CD14-positive monocyte (primary cell): ENCODE measurements around the gene POLR2C. TPM values are rescaled to one million over a fixed set of nuclear protein-coding genes. Genes with fewer than 3 reads are reported as not detected.
"Not testable (repeated sequence)": the region's sequence is repeated elsewhere in the genome, so short reads cannot be mapped to it uniquely, and the experiment has no call there.

Experiments
- DNase-seq, 3 donors: peaks; one replicate each; pipeline ENCODE4 v3.0.0-alpha.2; 2011 to 2022
- H2AFZ ChIP-seq: 2 replicates; pipeline ENCODE4 v1.6.0; 2012; ENCODE audit warnings: mild to moderate bottlenecking, low read depth, low read length, inconsistent platforms; ENCODE audit not compliant: insufficient read depth, poor library complexity, severe bottlenecking
- H3K27ac ChIP-seq, 2 donors: 1 replicate in 1 of 2; 2 replicates in 1 of 2; pipeline ENCODE4 v1.5.1; 2012 to 2013; ENCODE audit warnings: low read length in 2 of 2, control low read depth in 1 of 2, inconsistent platforms in 1 of 2, low read depth in 1 of 2, mild to moderate bottlenecking in 1 of 2
- H3K27me3 ChIP-seq, 2 donors: one replicate each; pipeline versions ENCODE4 v1.6.0 to v1.6.1; 2011 to 2013; ENCODE audit warnings: low read length in 2 of 2; ENCODE audit not compliant: control insufficient read depth in 2 of 2, insufficient read depth in 2 of 2
- H3K36me3 ChIP-seq, 2 donors: replicated peaks in 1 of 2; 1 replicate in 1 of 2; 2 replicates in 1 of 2; pipeline versions ENCODE4 v1.5.1 to v1.6.1; 2012 to 2013; ENCODE audit warnings: low read length in 2 of 2, control low read depth in 1 of 2, inconsistent platforms in 1 of 2, mild to moderate bottlenecking in 1 of 2; ENCODE audit not compliant: insufficient read depth in 2 of 2, control insufficient read depth in 1 of 2
- H3K4me1 ChIP-seq, 2 donors: 1 replicate in 1 of 2; 2 replicates in 1 of 2; pipeline versions ENCODE4 v1.5.1 to v1.6.1; 2012 to 2013; ENCODE audit warnings: low read length in 2 of 2, control low read depth in 1 of 2, inconsistent platforms in 1 of 2, mild to moderate bottlenecking in 1 of 2, moderate library complexity in 1 of 2; ENCODE audit not compliant: insufficient read depth in 2 of 2, control insufficient read depth in 1 of 2
- H3K4me2 ChIP-seq: replicated peaks from 2 replicates; pipeline ENCODE3; 2012; ENCODE audit warnings: low read length, moderate library complexity, mild to moderate bottlenecking; ENCODE audit not compliant: poor library complexity, severe bottlenecking; ENCODE audit errors: extremely low read depth
- H3K4me3 ChIP-seq, 3 experiments: fragments of 200-600 bp in 1 of 3; sonication (generic) in 1 of 3; replicated peaks in 1 of 3; 1 replicate in 2 of 3; 2 replicates in 1 of 3; pipeline ENCODE4 v1.5.1; 2011 to 2013; ENCODE audit warnings: low read length in 3 of 3, mild to moderate bottlenecking in 3 of 3, control low read depth in 2 of 3, low read depth in 2 of 3, inconsistent platforms in 1 of 3, moderate library complexity in 1 of 3
- H3K79me2 ChIP-seq: 2 replicates; pipeline ENCODE4 v1.6.0; 2012; ENCODE audit warnings: mild to moderate bottlenecking, control low read depth, inconsistent platforms, low read length, moderate library complexity; ENCODE audit not compliant: insufficient read depth
- H3K9ac ChIP-seq: 2 replicates; pipeline ENCODE4 v1.6.0; 2017; ENCODE audit warnings: low read length, mild to moderate bottlenecking; ENCODE audit not compliant: insufficient read depth, poor library complexity, severe bottlenecking
- H3K9me3 ChIP-seq, 2 donors: replicated peaks in 1 of 2; 1 replicate in 1 of 2; 2 replicates in 1 of 2; pipeline versions ENCODE4 v1.5.1 to v1.6.1; 2012 to 2013; ENCODE audit warnings: low read length in 2 of 2, control low read depth in 1 of 2; ENCODE audit not compliant: control insufficient read depth in 1 of 2, insufficient read depth in 1 of 2
- H4K20me1 ChIP-seq: 2 replicates; pipeline ENCODE4 v1.6.0; 2012; ENCODE audit warnings: mild to moderate bottlenecking, low read length, control low read depth, moderate library complexity; ENCODE audit not compliant: insufficient read depth
- H3K27ac Mint-ChIP-seq, 7 donors: one replicate each; pipeline ENCODE4 v1.8.0; 2020; ENCODE audit warnings: mild to moderate bottlenecking in 7 of 7, mixed read lengths in 7 of 7, moderate library complexity in 6 of 7, inconsistent platforms in 2 of 7
- H3K27me3 Mint-ChIP-seq, 3 donors: one replicate each; pipeline ENCODE4 v1.8.0; 2021 to 2022; ENCODE audit warnings: low read depth in 3 of 3, mild to moderate bottlenecking in 3 of 3, mixed read lengths in 3 of 3, moderate library complexity in 3 of 3, inconsistent platforms in 1 of 3
- H3K36me3 Mint-ChIP-seq, 2 donors: one replicate each; pipeline ENCODE4 v1.8.0; 2020; ENCODE audit warnings: mixed read lengths in 2 of 2, inconsistent platforms in 1 of 2, mild to moderate bottlenecking in 1 of 2
- H3K4me1 Mint-ChIP-seq: one replicate; pipeline ENCODE4 v1.8.0; 2020; ENCODE audit warnings: mild to moderate bottlenecking, mixed read lengths
- H3K4me3 Mint-ChIP-seq, 2 donors: one replicate each; pipeline ENCODE4 v1.8.0; 2020; ENCODE audit warnings: mild to moderate bottlenecking in 2 of 2, mixed read lengths in 2 of 2, moderate library complexity in 1 of 2
- H3K9me3 Mint-ChIP-seq, 7 donors: one replicate each; pipeline ENCODE4 v1.8.0; 2020 to 2022; ENCODE audit warnings: mixed read lengths in 7 of 7, mild to moderate bottlenecking in 6 of 7, moderate library complexity in 6 of 7, inconsistent platforms in 2 of 7
- CTCF ChIP-seq: fragments of 200-600 bp; IDR thresholded peaks from one replicate; pipeline ENCODE4 v1.8.0; 2022; ENCODE audit warnings: antibody characterized with exemption, mild to moderate bottlenecking
- WGBS: methylation state at CpG from one replicate; pipeline ENCODE4 v1.1.5; 2013; ENCODE audit warnings: missing lambda C conversion rate; ENCODE audit not compliant: insufficient coverage; 5-methylcytosine and 5-hydroxymethylcytosine counted together
- intact Hi-C, 2 donors: fragments of 100-400 bp; cut with micrococcal nuclease; formaldehyde crosslinking; loops; one replicate each; pipeline versions ENCODE4 v1.15.0 to v1.15.1; 2023
- polyA plus RNA-seq, 3 donors: library from polyadenylated mRNA; depleted of rRNA in 1 of 3; unstranded in 2 of 3; stranded (reverse) in 1 of 3; fragments of 300-500 nt in 2 of 3; fragments of >200 nt in 1 of 3; fragmentation: Illumina TruSeq in 2 of 3; gene quantifications; 1 replicate in 2 of 3; 2 replicates in 1 of 3; pipeline ENCODE4 v1.2.3, GENCODE V29; 2012 to 2021

POLR2C gene
- polyA plus RNA-seq, 3 donors, result 22.6 to 51.3 (median 24.4) TPM

- DNase-seq, H3K27me3 Mint-ChIP-seq, H3K27ac Mint-ChIP-seq, H3K27ac ChIP-seq, H3K4me1 ChIP-seq, H3K4me3 ChIP-seq, H3K9ac ChIP-seq, H2AFZ ChIP-seq, H3K4me2 ChIP-seq, H3K4me3 Mint-ChIP-seq, H3K27me3 ChIP-seq, H3K4me1 Mint-ChIP-seq, H4K20me1 ChIP-seq: not testable (repeated sequence)
- Mint-ChIP-seq H3K9me3 (peaks cover 12 to 18% (median 15%) of the 10 kb centered on the region in 7 donors), H3K36me3 (peaks cover 52 to 60% of the 10 kb centered on the region in 2 donors)
- peaks cover 13 to 25% of the 10 kb centered on the region in 2 donors for H3K9me3 ChIP-seq
- intact Hi-C loops, result loop anchor here in 1 of 2 donors (10.0 kb wide), 1 partner anchor 256 kb away; the partner anchor contains the start of genes PSME3IP1 and RSPRY1
- WGBS, result 100% methylated on average over 1 of the region's 8 CpGs
- H3K79me2 ChIP-seq, result peaks cover 31% of the 10 kb centered on the region
- H3K36me3 ChIP-seq, result peaks cover 39 to 68% of the 10 kb centered on the region in 2 donors
Measured at GRCh38 chr16:57440551-57440950, 21.9 kb upstream of the POLR2C start.

- H3K36me3 Mint-ChIP-seq, result peaks cover 22 to 23% of the 10 kb centered on the region in 2 donors
- WGBS, result 87% methylated on average over 3 of the region's 3 CpGs
- H3K9me3 ChIP-seq, result peaks cover 12 to 21% of the 10 kb centered on the region in 2 donors
- no peak for DNase-seq
- H3K4me3 Mint-ChIP-seq, result no peak overlapping the region
- TF ChIP-seq CTCF, result no peak
- peaks cover 0 to 2% (median 0%) of the 10 kb centered on the region in 3 donors for H3K27me3 Mint-ChIP-seq
- no peak overlapping the region for H3K27ac ChIP-seq
- no peaks in the 10 kb centered on the region for H3K27me3 ChIP-seq
- H4K20me1 ChIP-seq, result no peaks in the 10 kb centered on the region
- peaks cover 12 to 27% of the 10 kb centered on the region in 2 donors for H3K36me3 ChIP-seq
- intact Hi-C loops, result loop anchor here in 1 of 2 donors (10.0 kb wide), 1 partner anchor 260 kb away; the partner anchor contains the start of genes PSME3IP1 and RSPRY1
- no peak overlapping the region for H2AFZ ChIP-seq
- H3K27ac Mint-ChIP-seq, result no peak overlapping the region
- H3K4me1 Mint-ChIP-seq, result peaks cover 19% of the 10 kb centered on the region
- H3K4me2 ChIP-seq, result no peak overlapping the region
- peaks cover 16 to 22% of the 10 kb centered on the region in 2 donors for H3K4me1 ChIP-seq
- peaks cover 62% of the 10 kb centered on the region for H3K79me2 ChIP-seq
- peaks cover 11 to 17% (median 14%) of the 10 kb centered on the region in 7 donors for H3K9me3 Mint-ChIP-seq
- no peak overlapping the region for H3K4me3 ChIP-seq
- no peak overlapping the region for H3K9ac ChIP-seq
Measured at GRCh38 chr16:57444711-57445110, 17.8 kb upstream of the POLR2C start.
